Activated B cell treated with CpG ODN at 0.5 μM for 24 hours (primary cell): ENCODE data around the gene XCL2. TPM values are rescaled to one million over a fixed set of nuclear protein-coding genes. Genes with fewer than 3 reads are reported as not detected.
"Not testable (repeated sequence)": the region's sequence is repeated elsewhere in the genome, so short reads cannot be mapped to it uniquely, and the experiment has no call there.

Experiments
- ATAC-seq: fragments of 200-7000 bp; cut with Tn5 transposase; one replicate; pipeline ENCODE4 v1.10.0; 2021; ENCODE audit warnings: low read depth, mild to moderate bottlenecking, moderate library complexity
- CTCF ChIA-PET: fragments of 350-600 bp; sonication (Branson Sonifier 250); formaldehyde crosslinking; loops from one replicate; lab custom pipeline; 2021; ENCODE audit warnings: antibody characterized with exemption; lab: Charles Lee
- POLR2A ChIA-PET: fragments of 350-600 bp; sonication (Branson Sonifier 250); formaldehyde crosslinking; loops from one replicate; lab custom pipeline; 2021; ENCODE audit warnings: antibody characterized with exemption; lab: Charles Lee
- DNase-seq: peaks from one replicate; pipeline ENCODE4 v3.0.0; 2022
- H3K27ac Mint-ChIP-seq: one replicate; pipeline ENCODE4 v1.8.0; 2020; ENCODE audit warnings: mixed read lengths
- H3K27me3 Mint-ChIP-seq: one replicate; pipeline ENCODE4 v1.8.0; 2021; ENCODE audit warnings: mixed read lengths
- H3K36me3 Mint-ChIP-seq: one replicate; pipeline ENCODE4 v1.8.0; 2021; ENCODE audit warnings: low read depth, mixed read lengths
- H3K4me1 Mint-ChIP-seq: one replicate; pipeline ENCODE4 v1.8.0; 2021; ENCODE audit warnings: mixed read lengths
- H3K4me3 Mint-ChIP-seq: one replicate; pipeline ENCODE4 v1.8.0; 2020; ENCODE audit warnings: mild to moderate bottlenecking, mixed read lengths
- H3K9me3 Mint-ChIP-seq: one replicate; pipeline ENCODE4 v1.8.0; 2020; ENCODE audit warnings: mixed read lengths
- intact Hi-C: fragments of 100-400 bp; cut with micrococcal nuclease; formaldehyde crosslinking; loops from one replicate; pipeline ENCODE4 v1.15.1; 2024
- total RNA-seq: library from RNA; stranded (reverse); gene quantifications from 2 replicates; pipeline ENCODE4 v1.2.3, GENCODE V29; 2022
- TF ChIP-seq, protein P1 (sequence below): fragments of 200-600 bp; IDR thresholded peaks from one replicate; pipeline ENCODE4 v1.8.0; 2022; ENCODE audit warnings: antibody characterized with exemption, mild to moderate bottlenecking

XCL2 gene
- total RNA-seq, 1 donor from 2014 or later: not detected

GRCh38 chr1:168542978-168543377 is 819 bp downstream of the XCL2 start:
- H3K36me3 Mint-ChIP-seq, DNase-seq, intact Hi-C loops, H3K4me1 Mint-ChIP-seq, ATAC-seq, H3K9me3 Mint-ChIP-seq, POLR2A ChIA-PET, H3K4me3 Mint-ChIP-seq, CTCF ChIA-PET, H3K27me3 Mint-ChIP-seq, H3K27ac Mint-ChIP-seq: not testable (repeated sequence)

DNA sequence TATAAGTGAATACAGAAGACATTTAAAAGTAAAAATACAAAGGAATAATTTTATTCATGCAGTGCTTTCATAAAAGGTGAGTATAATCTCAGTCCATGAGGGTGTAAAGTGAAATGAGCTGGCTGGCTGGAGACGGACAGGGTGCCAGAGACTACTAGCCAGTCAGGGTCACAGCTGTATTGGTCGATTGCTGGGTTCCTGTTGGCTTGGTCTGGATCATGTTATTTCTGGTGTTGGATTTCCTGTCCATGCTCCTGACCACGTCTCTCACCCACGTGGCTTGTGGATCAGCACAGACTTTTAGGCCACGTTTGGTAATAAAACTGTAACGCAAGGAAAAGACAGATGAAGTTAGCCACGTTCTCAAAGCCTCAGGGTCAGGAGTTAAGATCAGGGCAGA is 3.0 kb downstream of the XCL2 start:
- H3K4me3 Mint-ChIP-seq, H3K36me3 Mint-ChIP-seq, H3K9me3 Mint-ChIP-seq, DNase-seq, H3K27me3 Mint-ChIP-seq, ATAC-seq, H3K4me1 Mint-ChIP-seq, POLR2A ChIA-PET, CTCF ChIA-PET, H3K27ac Mint-ChIP-seq, intact Hi-C loops: not testable (repeated sequence)

DNA sequence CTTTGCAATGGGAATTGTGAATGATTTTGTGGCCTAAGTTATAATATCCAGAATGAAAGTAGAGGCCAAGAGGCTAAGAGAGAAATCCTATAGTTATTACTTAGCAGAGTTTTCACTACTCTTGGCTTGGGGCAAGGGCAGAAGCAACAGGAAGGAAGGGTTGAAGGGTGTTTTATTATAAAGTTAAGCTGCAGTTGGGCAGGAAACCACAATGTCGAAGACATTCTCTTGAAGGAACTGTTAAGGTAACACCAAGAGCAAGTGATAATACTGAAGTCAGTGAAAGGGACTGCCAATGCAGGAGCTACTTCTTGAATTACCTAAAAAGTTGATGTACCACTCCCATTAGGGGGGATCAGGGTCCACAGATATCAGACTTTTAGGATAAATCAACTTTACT is 8.3 kb downstream of the XCL2 start:
- TF ChIP-seq, protein P1, sequence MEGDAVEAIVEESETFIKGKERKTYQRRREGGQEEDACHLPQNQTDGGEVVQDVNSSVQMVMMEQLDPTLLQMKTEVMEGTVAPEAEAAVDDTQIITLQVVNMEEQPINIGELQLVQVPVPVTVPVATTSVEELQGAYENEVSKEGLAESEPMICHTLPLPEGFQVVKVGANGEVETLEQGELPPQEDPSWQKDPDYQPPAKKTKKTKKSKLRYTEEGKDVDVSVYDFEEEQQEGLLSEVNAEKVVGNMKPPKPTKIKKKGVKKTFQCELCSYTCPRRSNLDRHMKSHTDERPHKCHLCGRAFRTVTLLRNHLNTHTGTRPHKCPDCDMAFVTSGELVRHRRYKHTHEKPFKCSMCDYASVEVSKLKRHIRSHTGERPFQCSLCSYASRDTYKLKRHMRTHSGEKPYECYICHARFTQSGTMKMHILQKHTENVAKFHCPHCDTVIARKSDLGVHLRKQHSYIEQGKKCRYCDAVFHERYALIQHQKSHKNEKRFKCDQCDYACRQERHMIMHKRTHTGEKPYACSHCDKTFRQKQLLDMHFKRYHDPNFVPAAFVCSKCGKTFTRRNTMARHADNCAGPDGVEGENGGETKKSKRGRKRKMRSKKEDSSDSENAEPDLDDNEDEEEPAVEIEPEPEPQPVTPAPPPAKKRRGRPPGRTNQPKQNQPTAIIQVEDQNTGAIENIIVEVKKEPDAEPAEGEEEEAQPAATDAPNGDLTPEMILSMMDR: no peak
- Mint-ChIP-seq H3K27ac (no peak overlapping the region), H3K4me1 (peaks cover 12% of the 10 kb centered on the region), H3K27me3 (no peaks in the 10 kb centered on the region), H3K36me3 (no peaks in the 10 kb centered on the region), H3K4me3 (no peak overlapping the region), H3K9me3 (no peaks in the 10 kb centered on the region)
- ChIA-PET CTCF (no interaction called here), POLR2A (no interaction called here)
- intact Hi-C loops: no loop called here
- no peak for DNase-seq
- no peak for ATAC-seq

DNA sequence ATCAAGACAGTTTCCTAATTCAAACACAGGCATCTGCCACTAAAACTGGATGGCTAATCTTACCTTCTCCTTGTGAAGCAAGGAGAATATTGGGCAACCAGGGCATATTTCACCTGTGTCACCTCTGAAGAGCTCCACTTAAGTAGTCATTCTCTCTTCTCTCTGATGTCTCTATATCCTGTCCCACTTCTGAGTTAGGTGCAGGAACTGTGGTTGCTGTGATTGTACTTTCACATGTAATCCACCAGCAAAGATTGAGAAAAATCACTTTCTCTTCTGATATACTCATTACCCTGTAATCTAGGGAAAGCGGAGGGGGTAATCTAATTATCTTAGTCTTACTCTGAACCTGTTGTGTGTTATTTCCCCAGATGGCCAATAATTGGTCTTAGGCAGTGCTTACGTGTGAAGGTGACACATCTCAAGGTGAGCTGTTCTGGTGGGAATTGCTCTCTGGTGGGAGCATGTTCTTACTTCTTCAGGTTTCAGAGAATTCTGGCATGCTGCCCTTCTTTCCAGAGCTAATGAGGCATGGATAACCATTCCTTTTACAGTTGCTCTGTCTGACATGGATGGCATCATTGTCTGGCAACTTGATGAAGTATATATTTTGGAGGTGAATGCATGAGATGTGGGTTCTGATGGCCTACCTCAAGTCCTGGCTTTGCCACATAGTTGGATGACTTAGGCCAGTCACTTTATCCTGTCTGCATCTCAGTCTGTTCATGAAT is 12.0 kb downstream of the XCL2 start:
- intact Hi-C loops: no loop called here
- TF ChIP-seq, protein P1: no peak
- Mint-ChIP-seq H3K4me1 (peaks cover 12% of the 10 kb centered on the region), H3K36me3 (no peaks in the 10 kb centered on the region), H3K9me3 (no peaks in the 10 kb centered on the region), H3K27ac (no peak overlapping the region), H3K4me3 (no peak overlapping the region), H3K27me3 (no peaks in the 10 kb centered on the region)
- ChIA-PET POLR2A (no interaction called here), CTCF (no interaction called here)
- no peak for DNase-seq
- ATAC-seq: no peak

GRCh38 chr1:168529518-168529917 is 14.3 kb downstream of the XCL2 start:
- ChIA-PET POLR2A (no interaction called here), CTCF (no interaction called here)
- no peak for DNase-seq
- Mint-ChIP-seq H3K9me3 (no peaks in the 10 kb centered on the region), H3K27ac (no peak overlapping the region), H3K4me1 (no peaks in the 10 kb centered on the region), H3K36me3 (no peaks in the 10 kb centered on the region), H3K4me3 (no peak overlapping the region), H3K27me3 (no peaks in the 10 kb centered on the region)
- no peak for ATAC-seq
- intact Hi-C loops: no loop called here
- TF ChIP-seq, protein P1: no peak

DNA sequence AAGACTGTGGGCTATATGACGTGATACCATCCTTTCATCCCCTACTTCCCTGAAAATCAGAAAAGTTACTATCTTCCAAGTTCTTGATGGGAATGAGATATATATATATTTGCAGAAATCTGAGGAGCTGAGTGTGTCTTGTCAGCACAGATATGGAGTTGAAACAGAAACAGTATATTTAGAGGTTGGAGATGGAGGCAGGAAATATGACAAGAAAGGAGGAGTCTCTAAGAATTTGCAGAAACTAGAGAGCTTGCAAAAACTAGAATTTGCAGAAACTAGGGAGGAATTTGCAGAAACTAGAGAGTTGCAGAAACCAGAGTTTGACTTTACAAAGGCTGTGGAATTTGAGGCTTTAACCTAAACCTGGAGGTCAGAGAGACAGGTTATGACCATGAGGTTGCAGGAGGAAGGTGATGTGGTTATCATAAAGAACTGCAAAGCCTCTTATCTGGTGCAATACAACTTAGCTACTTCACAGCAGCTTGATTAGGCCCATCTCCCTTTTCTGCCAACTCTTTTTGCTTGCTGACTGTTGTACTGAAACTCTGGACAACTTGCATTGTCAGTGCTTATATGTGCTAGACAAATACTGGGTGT is 22.3 kb downstream of the XCL2 start:
- POLR2A ChIA-PET: no interaction called here
- CTCF ChIA-PET: no interaction called here
- Mint-ChIP-seq H3K4me1 (no peaks in the 10 kb centered on the region), H3K4me3 (no peak overlapping the region), H3K27me3 (peaks cover 9% of the 10 kb centered on the region), H3K27ac (no peak overlapping the region), H3K9me3 (peaks cover 6% of the 10 kb centered on the region), H3K36me3 (no peaks in the 10 kb centered on the region)
- intact Hi-C loops: no loop called here
- ATAC-seq (no peak), DNase-seq (no peak)
- TF ChIP-seq, protein P1: no peak
